ENCODE measurements around the gene ANKS4B. TPM values are rescaled to one million over a fixed set of nuclear protein-coding genes. Genes with fewer than 3 reads are reported as not detected.
"Not testable (repeated sequence)": the region's sequence is repeated elsewhere in the genome, so short reads cannot be mapped to it uniquely, and the experiment has no call there.

The ANKS4B gene
- total RNA-seq, 1 experiment from 2014 or later, result not detected

- peaks cover 11% of the 10 kb centered on the region; the same call in 1 of the 2 replicates for H3K27me3 ChIP-seq (ENCODE audit: control insufficient read depth, insufficient read depth, low read length)
- no peaks in the 10 kb centered on the region for H3K4me1 ChIP-seq (ENCODE audit: control insufficient read depth, insufficient read depth, low read length)
- ChIA-PET CTCF (no interaction called here), POLR2A (no interaction called here)
- intact Hi-C loops (cut with micrococcal nuclease; ENCODE audit: unreplicated experiment) (no loop called here), in situ Hi-C loops (cut with HindIII; ENCODE audit: low pct_unique_long_range_greater_than_20kb, low sequenced_read_pairs) (no loop called here)
- no peak for DNase-seq (ENCODE audit: low read depth, low spot score)
- no peaks in the 10 kb centered on the region for H3K9me3 ChIP-seq (ENCODE audit: control insufficient read depth, insufficient read depth, low read depth, low read length)
- no peak overlapping the region for H3K27ac ChIP-seq (ENCODE audit: low read length)
- TF ChIP-seq REST (IDR thresholded peaks at IDR 0.05; ENCODE audit: insufficient read depth in 1 of 2, low read depth in 2 of 2, low read length in 1 of 2) (no peak), CTCF (IDR thresholded peaks at IDR 0.05) (no peak), TCF7L2 (IDR thresholded peaks at IDR 0.05; ENCODE audit: low read depth, low read length) (no peak), POLR2AphosphoS5 (IDR thresholded peaks at IDR 0.05; ENCODE audit: low read depth, low read length) (no peak), SIN3A (IDR thresholded peaks at IDR 0.05; ENCODE audit: borderline replicate concordance, insufficient read depth, low read depth, low read length) (no peak)
- ATAC-seq, result no peak
- no peak overlapping the region for H3K4me3 ChIP-seq (ENCODE audit: low read depth in 2 of 2, low read length in 2 of 2)
- BruUV-seq (replicated peaks), result no TSS peak
- no peaks in the 10 kb centered on the region for H3K36me3 ChIP-seq (ENCODE audit: control insufficient read depth, insufficient read depth, low read length)
These were observed 11.2 kb downstream of the ANKS4B start for GRCh38 chr16:21244518-21245215.

GRCh38 chr16:21248179-21248578 lies 14.7 kb downstream of the ANKS4B start:
- ATAC-seq; in situ Hi-C loops (cut with HindIII; ENCODE audit: low pct_unique_long_range_greater_than_20kb, low sequenced_read_pairs); H3K4me1 ChIP-seq (ENCODE audit: control insufficient read depth, insufficient read depth, low read length); H3K4me3 ChIP-seq (ENCODE audit: low read depth in 2 of 2, low read length in 2 of 2); BruUV-seq (replicated peaks); POLR2A ChIA-PET; H3K27ac ChIP-seq (ENCODE audit: low read length); CTCF ChIA-PET; intact Hi-C loops (cut with micrococcal nuclease; ENCODE audit: unreplicated experiment); H3K36me3 ChIP-seq (ENCODE audit: control insufficient read depth, insufficient read depth, low read length); H3K9me3 ChIP-seq (ENCODE audit: control insufficient read depth, insufficient read depth, low read depth, low read length); DNase-seq (ENCODE audit: low read depth, low spot score): not testable (repeated sequence)
- H3K27me3 ChIP-seq (ENCODE audit: control insufficient read depth, insufficient read depth, low read length), result peaks cover 11% of the 10 kb centered on the region; the same call in 1 of the 2 replicates

- DNase-seq (ENCODE audit: low read depth, low spot score) (no peak), ATAC-seq (no peak)
- no TSS peak for BruUV-seq (replicated peaks)
- intact Hi-C loops (cut with micrococcal nuclease; ENCODE audit: unreplicated experiment), result no loop called here
- Histone ChIP-seq H3K9me3 (ENCODE audit: control insufficient read depth, insufficient read depth, low read depth, low read length) (no peaks in the 10 kb centered on the region), H3K36me3 (ENCODE audit: control insufficient read depth, insufficient read depth, low read length) (no peaks in the 10 kb centered on the region), H3K4me1 (ENCODE audit: control insufficient read depth, insufficient read depth, low read length) (no peaks in the 10 kb centered on the region), H3K27me3 (ENCODE audit: control insufficient read depth, insufficient read depth, low read length) (peaks cover 13% of the 10 kb centered on the region; the same call in 1 of the 2 replicates), H3K4me3 (ENCODE audit: low read depth in 2 of 2, low read length in 2 of 2) (no peak overlapping the region), H3K27ac (ENCODE audit: low read length) (no peak overlapping the region)
- ChIA-PET CTCF (no interaction called here), POLR2A (no interaction called here)
- no peak for TF ChIP-seq TCF7L2 (IDR thresholded peaks at IDR 0.05; ENCODE audit: low read depth, low read length)
- no peak for TF ChIP-seq CTCF (IDR thresholded peaks at IDR 0.05)
- no peak for TF ChIP-seq POLR2AphosphoS5 (IDR thresholded peaks at IDR 0.05; ENCODE audit: low read depth, low read length)
- TF ChIP-seq SIN3A (IDR thresholded peaks at IDR 0.05; ENCODE audit: borderline replicate concordance, insufficient read depth, low read depth, low read length), result no peak
- no peak for TF ChIP-seq REST (IDR thresholded peaks at IDR 0.05; ENCODE audit: insufficient read depth in 1 of 2, low read depth in 2 of 2, low read length in 1 of 2)
- in situ Hi-C loops (cut with HindIII; ENCODE audit: low pct_unique_long_range_greater_than_20kb, low sequenced_read_pairs), result no loop called here
These were observed 16.8 kb downstream of the ANKS4B start for GRCh38 chr16:21250072-21250923.
